ENCODE data around the gene APP.

APP gene

GRCh38 chr21:25979845-25980616 is 190.5 kb downstream of the APP start:
- no peak for DNase-seq (ENCODE audit: low spot score)

DNA sequence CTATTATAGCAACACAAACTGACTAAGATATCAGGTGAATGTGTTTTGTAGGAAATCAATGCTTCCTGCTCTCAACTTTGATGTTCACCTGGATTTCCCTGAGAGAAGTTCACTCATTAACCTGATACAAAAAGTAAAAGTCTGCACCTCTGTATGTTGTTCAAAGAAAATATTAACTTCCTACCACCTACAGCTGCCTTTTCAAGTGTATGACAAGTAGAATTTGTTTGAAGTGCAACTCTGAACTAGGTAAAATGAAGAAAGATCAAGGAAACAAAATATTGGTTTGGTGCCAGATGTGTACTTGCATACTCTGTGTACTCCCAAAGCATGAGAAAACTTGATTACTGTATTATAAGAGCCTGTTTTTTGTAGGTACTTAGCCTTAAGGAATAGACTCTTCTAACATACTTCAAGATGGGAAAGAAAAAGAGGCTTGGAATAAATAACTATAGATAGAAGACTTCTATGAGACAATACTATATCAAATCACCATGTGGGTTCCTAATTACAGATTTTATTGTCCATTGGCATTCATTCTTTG is 193.4 kb downstream of the APP start:
- no peak for DNase-seq (ENCODE audit: low spot score)

- no peak for DNase-seq (ENCODE audit: low spot score)
Measured at GRCh38 chr21:25974964-25975363, 195.6 kb downstream of the APP start.

DNA sequence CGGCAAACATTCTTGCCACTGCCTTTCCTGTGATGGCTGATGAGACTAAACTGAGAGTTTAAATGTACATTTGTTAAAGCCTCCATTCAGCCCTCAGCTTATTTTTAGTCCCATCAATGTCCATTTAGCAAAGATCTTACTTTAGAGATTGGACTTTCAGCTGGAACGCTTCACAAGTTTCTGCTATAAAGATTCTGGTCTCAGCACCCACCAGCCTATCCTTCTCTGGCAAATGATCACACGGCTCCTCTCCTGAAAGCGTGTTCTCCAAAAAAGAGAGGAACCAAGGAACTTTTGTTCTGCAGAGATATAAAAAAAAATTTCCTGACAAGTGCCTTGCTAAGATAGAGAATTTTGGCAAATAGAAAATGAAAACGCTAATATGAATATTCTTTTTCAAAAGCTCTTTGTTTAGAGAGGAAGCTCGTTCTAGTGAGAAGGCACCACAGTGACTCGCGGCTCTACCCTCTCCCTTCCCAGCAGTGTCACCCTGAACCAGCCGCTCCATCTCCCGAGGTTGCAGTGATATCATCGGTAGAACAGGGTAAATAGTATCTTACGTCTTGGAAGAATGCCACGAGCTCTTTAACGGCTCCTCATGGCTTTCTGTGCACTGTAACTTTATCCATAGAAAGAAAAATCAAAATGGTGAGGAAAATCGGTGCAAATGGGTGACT is 200.2 kb downstream of the APP start:
- DNase-seq (ENCODE audit: low spot score): peak; percentile 94

- DNase-seq (ENCODE audit: low spot score): no peak
Measured at GRCh38 chr21:25967901-25968438, 202.6 kb downstream of the APP start.

- no peak for DNase-seq (ENCODE audit: low spot score)
Measured at GRCh38 chr21:25967181-25967900, 203.2 kb downstream of the APP start.

DNA sequence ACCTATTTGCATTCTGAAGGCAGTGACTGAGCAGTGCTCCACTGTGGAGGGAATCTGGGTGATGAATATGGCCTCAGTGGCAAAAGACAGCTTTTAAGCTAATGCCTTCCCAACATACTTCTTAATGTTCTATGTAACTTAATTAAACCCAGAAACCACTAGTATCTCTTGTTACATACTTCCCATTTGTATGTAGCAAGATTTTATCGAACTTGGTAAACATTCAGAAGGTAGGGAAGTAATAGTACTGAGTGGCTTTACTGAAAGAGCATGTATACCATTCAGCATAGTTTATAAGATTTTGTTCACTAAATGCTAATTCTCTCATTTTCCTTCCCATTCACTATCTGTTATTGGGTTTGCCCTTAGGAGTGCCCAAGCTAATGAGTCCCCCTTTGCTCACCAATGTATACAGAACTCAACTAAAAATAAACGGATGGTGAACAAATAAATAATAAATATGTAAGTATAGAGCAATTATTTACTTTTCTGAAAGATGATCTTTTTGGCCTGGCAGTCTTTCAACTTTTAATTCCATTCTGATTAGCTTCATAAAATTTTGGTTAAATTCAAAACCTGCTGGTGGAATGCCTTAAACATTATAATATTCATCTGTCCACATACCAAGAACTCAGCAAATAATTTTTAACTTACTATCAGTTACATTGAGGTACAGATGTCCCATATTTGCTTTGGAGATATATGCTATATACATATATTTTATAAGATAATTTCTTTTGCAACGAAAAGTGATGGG is 204.4 kb downstream of the APP start:
- DNase-seq (ENCODE audit: low spot score): no peak

- DNase-seq (ENCODE audit: low spot score): no peak
Measured at GRCh38 chr21:25964926-25965325, 205.6 kb downstream of the APP start.

- DNase-seq (ENCODE audit: low spot score): no peak
Measured at GRCh38 chr21:25964015-25964414, 206.6 kb downstream of the APP start.

- DNase-seq (ENCODE audit: low spot score): no peak
Measured at GRCh38 chr21:25963181-25963580, 207.4 kb downstream of the APP start.

DNA sequence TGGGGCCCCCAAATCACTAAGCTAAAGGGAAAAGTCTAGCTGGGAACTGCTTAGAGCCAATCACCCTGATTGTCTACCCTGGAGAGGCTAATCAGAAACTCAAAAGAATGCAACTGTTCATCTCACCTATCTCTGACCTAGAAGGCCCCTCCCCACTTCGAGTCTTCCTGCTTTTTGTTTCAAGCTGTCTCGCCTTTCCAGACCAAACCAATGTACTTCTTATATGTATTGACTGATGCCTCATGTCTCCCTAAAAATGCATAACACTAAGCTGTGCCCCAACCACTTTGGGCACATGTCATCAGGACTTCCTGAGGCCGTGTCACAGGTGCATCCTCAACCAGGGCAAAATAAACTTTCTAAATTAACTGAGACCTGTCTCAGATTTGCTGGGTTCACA is 209.5 kb downstream of the APP start:
- DNase-seq (ENCODE audit: low spot score): no peak

GRCh38 chr21:25960402-25960801 is 210.2 kb downstream of the APP start:
- no peak for DNase-seq (ENCODE audit: low spot score)

DNA sequence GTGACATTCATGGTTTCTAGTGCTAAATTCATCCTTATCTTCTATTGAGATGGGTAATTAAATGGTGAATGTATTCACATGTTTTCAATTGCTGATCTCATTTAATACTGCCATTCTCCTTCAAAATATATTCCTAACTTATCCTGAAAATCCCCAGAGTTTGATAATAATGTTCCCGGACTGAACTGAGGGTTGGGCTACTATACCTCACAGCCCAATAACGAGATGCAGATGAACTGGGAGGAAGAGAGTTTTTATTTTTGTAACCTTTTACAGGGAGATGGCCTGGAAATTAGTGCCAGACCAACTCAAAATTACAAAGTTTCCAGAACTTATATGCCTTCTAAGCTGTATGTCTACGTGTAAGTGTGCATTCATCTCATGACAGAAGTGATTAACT is 210.8 kb downstream of the APP start:
- DNase-seq (ENCODE audit: low spot score): no peak

- no peak for DNase-seq (ENCODE audit: low spot score)
Measured at GRCh38 chr21:25956993-25957714, 213.4 kb downstream of the APP start.

DNA sequence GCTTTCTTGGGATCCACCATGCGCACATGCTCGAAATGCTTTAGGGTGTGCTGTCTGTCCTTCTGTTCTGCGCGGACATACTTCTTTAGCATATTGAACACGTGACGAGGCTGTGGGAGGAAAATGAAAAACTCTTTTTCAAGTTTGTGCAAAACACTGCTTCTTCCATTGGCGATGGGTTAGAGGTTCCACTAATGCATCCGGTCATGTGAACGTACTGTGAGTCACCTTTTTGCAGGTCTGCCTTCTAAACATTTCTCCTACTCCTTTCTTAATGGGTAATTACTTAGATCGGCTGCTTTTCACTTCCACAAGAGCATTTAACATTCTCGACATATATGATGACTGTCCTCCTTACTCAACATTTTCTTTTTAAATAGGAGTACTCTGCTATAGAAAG is 214.9 kb downstream of the APP start:
- no peak for DNase-seq (ENCODE audit: low spot score)

GRCh38 chr21:25953659-25954058 is 216.9 kb downstream of the APP start:
- no peak for DNase-seq (ENCODE audit: low spot score)

- no peak for DNase-seq (ENCODE audit: low spot score)
Measured at GRCh38 chr21:25953196-25953595, 217.4 kb downstream of the APP start.

GRCh38 chr21:25952306-25952705 is 218.3 kb downstream of the APP start:
- DNase-seq (ENCODE audit: low spot score): no peak

GRCh38 chr21:25949701-25950100 is 220.9 kb downstream of the APP start:
- no peak for DNase-seq (ENCODE audit: low spot score)

DNA sequence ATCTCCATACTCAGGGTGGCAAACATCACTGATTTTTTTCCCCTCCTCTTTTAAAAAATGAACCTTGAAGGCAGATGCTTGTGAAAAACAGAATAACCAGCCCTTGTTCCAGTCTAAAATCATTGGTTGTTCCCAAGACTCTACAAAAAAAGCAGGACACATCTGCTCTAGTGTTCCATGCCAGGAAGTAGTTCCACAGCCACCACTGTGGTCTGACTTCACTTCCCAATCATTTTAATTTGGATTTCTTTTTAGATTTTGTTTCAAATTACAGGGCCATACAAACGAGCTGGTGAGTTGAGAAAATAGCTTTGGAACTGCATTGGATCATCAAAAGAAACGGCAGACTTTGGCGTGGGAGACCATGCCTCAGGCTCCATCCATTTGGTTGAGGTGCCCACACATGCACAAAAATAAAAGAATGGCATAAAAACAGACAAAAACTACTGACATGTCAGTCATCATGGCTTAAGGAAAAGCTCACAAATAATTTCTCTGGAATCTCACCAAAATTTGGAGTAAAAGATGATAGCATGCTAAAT is 225.8 kb downstream of the APP start:
- DNase-seq (ENCODE audit: low spot score): no peak

DNA sequence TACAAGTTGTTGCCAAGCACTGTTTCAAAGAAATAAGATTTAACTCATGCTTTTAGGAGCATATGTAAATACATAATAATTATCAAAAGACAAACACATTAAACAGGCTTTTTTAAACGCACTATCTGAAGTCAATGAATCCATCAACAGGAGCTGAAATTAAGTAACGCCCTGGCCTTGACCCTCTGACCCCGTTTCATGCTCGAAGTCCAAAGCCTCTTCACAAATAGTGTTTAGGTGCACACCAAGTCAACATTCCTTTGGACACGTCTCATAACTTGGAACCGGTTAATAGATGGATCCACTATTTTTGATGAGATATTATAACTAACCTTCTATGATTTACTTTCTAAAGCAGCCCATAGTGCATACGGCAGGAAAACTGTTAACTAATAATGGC is 226.5 kb downstream of the APP start:
- no peak for DNase-seq (ENCODE audit: low spot score)

Data from putamen (tissue), 1 donor.